ENCODE measurements around the gene PPM1G. TPM values are rescaled to one million over a fixed set of nuclear protein-coding genes. Genes with fewer than 3 reads are reported as not detected.

Gene PPM1G
- total and polyA plus RNA-seq, 9 donors: 27.2 to 89.4 (median 48.0) TPM

DNA sequence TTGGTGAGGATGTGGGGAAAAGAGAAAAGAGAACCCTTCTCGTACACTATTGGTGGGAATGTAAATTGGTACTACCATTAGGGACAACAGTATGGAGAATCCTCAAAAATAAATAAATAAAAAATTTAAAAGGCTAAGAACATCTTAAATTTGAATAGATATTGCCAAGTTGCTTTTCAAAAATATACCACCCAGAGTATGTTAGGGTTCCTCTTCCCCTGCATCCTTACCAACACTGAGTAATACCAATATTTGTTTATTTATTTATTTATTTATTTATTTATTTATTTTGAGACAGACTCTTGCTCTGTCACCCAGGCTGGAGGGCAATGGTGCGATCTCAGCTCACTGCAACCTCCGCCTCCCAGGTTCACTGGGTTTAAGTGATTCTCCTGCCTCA lies 13.6 kb upstream of the PPM1G start:
- TF ChIP-seq EP300 (IDR thresholded peaks at IDR 0.05): no peak
- TF ChIP-seq, protein P1, sequence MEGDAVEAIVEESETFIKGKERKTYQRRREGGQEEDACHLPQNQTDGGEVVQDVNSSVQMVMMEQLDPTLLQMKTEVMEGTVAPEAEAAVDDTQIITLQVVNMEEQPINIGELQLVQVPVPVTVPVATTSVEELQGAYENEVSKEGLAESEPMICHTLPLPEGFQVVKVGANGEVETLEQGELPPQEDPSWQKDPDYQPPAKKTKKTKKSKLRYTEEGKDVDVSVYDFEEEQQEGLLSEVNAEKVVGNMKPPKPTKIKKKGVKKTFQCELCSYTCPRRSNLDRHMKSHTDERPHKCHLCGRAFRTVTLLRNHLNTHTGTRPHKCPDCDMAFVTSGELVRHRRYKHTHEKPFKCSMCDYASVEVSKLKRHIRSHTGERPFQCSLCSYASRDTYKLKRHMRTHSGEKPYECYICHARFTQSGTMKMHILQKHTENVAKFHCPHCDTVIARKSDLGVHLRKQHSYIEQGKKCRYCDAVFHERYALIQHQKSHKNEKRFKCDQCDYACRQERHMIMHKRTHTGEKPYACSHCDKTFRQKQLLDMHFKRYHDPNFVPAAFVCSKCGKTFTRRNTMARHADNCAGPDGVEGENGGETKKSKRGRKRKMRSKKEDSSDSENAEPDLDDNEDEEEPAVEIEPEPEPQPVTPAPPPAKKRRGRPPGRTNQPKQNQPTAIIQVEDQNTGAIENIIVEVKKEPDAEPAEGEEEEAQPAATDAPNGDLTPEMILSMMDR (IDR thresholded peaks at IDR 0.05): no peak
- no peak for TF ChIP-seq POLR2A (IDR thresholded peaks at IDR 0.05)
- WGBS, 3 donors: 93 to 94% (median 93%) methylated on average over 3 of the region's 3 CpGs
- DNase-seq: peak in 1 of 5 donors; percentile 7
- Histone ChIP-seq H3K4me1 (ENCODE audit: insufficient read depth) (no peaks in the 10 kb centered on the region), H3K4me3 (no peak overlapping the region), H3K27ac (no peak overlapping the region), H3K27me3 (no peaks in the 10 kb centered on the region), H3K36me3 (no peaks in the 10 kb centered on the region), H3K9me3 (no peaks in the 10 kb centered on the region)
- intact Hi-C loops (cut with DNase I): loop anchor here in 1 of 4 donors (10.0 kb wide), 1 partner anchor 48 kb away; the partner anchor contains the start of genes EIF2B4 and SNX17

DNA sequence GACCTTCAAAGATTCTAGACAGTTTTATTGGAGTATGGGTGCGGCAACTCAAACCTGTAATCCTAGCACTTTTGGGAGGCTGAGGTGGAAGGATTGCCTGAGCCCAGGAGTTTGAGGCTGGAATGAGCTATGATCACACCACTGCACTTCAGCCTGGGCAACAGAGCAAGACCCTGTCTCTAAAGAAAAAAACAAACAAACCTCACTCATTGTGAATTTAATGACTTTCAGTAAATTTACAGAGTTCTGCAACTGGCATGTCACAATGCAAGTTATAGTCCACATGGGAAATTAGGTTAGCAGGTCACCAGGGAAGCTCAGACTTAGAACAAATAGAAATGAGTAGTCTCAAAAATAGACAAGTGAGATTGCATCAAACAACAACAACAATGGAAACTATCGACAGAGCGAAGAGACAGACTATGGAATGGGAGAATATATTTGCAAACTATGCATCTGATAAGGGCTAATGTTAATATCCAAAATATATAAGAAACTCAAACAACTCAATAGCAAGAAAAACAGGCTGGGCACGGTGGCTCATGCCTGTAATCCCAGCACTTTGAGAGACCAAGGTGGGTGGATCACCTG lies 12.4 kb upstream of the PPM1G start:
- intact Hi-C loops (cut with DNase I): loop anchor here in 1 of 4 donors (10.0 kb wide), 1 partner anchor 47 kb away; the partner anchor contains the start of genes EIF2B4 and SNX17
- TF ChIP-seq EP300 (IDR thresholded peaks at IDR 0.05) (no peak), POLR2A (IDR thresholded peaks at IDR 0.05) (no peak)
- TF ChIP-seq, protein P1 (IDR thresholded peaks at IDR 0.05): no peak

DNA sequence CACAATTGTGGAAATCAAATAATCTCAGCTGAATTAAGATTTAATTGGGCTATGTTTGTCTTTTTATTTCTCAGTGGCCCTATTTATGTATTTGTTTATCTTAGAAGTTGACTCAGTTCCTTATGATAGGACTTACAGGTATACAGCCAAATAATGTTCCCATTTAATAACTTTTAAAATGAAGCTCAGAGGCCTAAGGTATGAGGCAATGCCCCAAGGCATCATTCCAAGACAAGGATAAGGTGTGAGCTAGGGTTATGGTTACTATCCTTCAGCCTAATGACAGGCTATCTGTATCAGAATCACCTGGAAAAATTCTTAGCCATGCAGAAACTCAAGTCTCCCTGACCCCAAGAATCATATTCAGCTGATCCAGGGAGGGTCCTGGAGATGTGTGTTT lies 11.6 kb upstream of the PPM1G start:
- no peak overlapping the region for H3K4me3 ChIP-seq
- H3K27me3 ChIP-seq: no peaks in the 10 kb centered on the region
- TF ChIP-seq, protein P1 (IDR thresholded peaks at IDR 0.05): no peak
- TF ChIP-seq POLR2A (IDR thresholded peaks at IDR 0.05) (no peak), EP300 (IDR thresholded peaks at IDR 0.05) (no peak)
- H3K9me3 ChIP-seq: no peaks in the 10 kb centered on the region
- no peak overlapping the region for H3K27ac ChIP-seq
- H3K36me3 ChIP-seq: no peaks in the 10 kb centered on the region
- DNase-seq: no peak
- intact Hi-C loops (cut with DNase I): loop anchor here in 1 of 4 donors (10.0 kb wide), 1 partner anchor 46 kb away; the partner anchor contains the start of genes EIF2B4 and SNX17
- no peaks in the 10 kb centered on the region for H3K4me1 ChIP-seq (ENCODE audit: insufficient read depth)

More for the DNA sequence above, 12.4 kb upstream of the PPM1G start:
- Histone ChIP-seq H3K4me3 (no peak overlapping the region), H3K4me1 (ENCODE audit: insufficient read depth) (no peaks in the 10 kb centered on the region), H3K36me3 (no peaks in the 10 kb centered on the region), H3K9me3 (no peaks in the 10 kb centered on the region), H3K27me3 (no peaks in the 10 kb centered on the region), H3K27ac (no peak overlapping the region)
- DNase-seq: no peak
- WGBS, 3 donors: 79 to 85% (median 84%) methylated on average over 4 of the region's 4 CpGs

DNA sequence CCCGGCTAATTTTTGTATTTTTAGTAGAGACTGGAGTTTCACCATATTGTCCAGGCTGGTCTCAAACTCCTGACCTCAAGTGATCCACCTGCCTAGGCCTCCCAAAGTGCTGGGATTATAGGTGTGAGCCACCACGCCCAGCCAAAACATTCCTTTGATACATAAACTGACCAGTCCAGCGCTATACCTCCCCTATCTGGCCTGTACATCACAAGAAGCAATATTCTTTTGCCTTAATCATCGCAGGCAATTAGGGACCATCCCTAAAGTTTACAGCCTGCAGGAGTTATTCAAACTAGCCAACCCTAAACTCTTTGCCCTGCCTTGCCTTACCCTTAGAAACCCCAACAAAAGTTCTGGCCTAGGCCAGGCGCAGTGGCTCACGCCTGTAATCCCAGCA lies 6.8 kb upstream of the PPM1G start:
- Histone ChIP-seq H3K4me1 (ENCODE audit: insufficient read depth) (no peaks in the 10 kb centered on the region), H3K27me3 (no peaks in the 10 kb centered on the region), H3K4me3 (no peak overlapping the region), H3K9me3 (no peaks in the 10 kb centered on the region), H3K36me3 (no peaks in the 10 kb centered on the region), H3K27ac (no peak overlapping the region)
- WGBS, 3 donors: 89 to 95% (median 93%) methylated on average over 6 of the region's 6 CpGs
- intact Hi-C loops (cut with DNase I): no loop called here
- TF ChIP-seq, protein P1 (IDR thresholded peaks at IDR 0.05): no peak
- TF ChIP-seq EP300 (IDR thresholded peaks at IDR 0.05): no peak
- TF ChIP-seq POLR2A (IDR thresholded peaks at IDR 0.05): no peak
- DNase-seq: no peak

Data from ovary (tissue), 9 donors.